Endodermal cell (in vitro differentiated cells): ENCODE results near the gene GPR37. TPM values are rescaled to one million over a fixed set of nuclear protein-coding genes. Genes with fewer than 3 reads are reported as not detected.

Experiments
- DNase-seq: peaks from one replicate; pipeline ENCODE4 v3.0.0-alpha.2; 2017
- H3K27ac ChIP-seq: 2 replicates; pipeline ENCODE4 v1.5.1; 2013; ENCODE audit warnings: mild to moderate bottlenecking, low read depth, low read length, moderate library complexity
- H3K27me3 ChIP-seq: 2 replicates; pipeline ENCODE4 v1.6.1; 2013; ENCODE audit warnings: mild to moderate bottlenecking, low read length, moderate library complexity; ENCODE audit not compliant: insufficient read depth, control insufficient read depth, poor library complexity, severe bottlenecking
- H3K36me3 ChIP-seq: 2 replicates; pipeline ENCODE4 v1.7.0; 2013; ENCODE audit warnings: mild to moderate bottlenecking, low read length, moderate library complexity; ENCODE audit not compliant: control insufficient read depth, insufficient read depth
- H3K4me1 ChIP-seq: one replicate; pipeline ENCODE4 v1.7.0; 2013; ENCODE audit warnings: low read length; ENCODE audit not compliant: control insufficient read depth, insufficient read depth
- H3K4me3 ChIP-seq: 2 replicates; pipeline ENCODE4 v1.5.1; 2013; ENCODE audit warnings: mild to moderate bottlenecking, low read length, moderate library complexity
- H3K9ac ChIP-seq: 2 replicates; pipeline ENCODE4 v1.6.1; 2013; ENCODE audit warnings: mild to moderate bottlenecking, low read length, moderate library complexity; ENCODE audit not compliant: poor library complexity, severe bottlenecking; ENCODE audit errors: extremely low read depth
- H3K9me3 ChIP-seq: 2 replicates; pipeline ENCODE4 v1.6.1; 2013; ENCODE audit warnings: mild to moderate bottlenecking, low read length, moderate library complexity; ENCODE audit not compliant: control insufficient read depth
- H3K27ac Mint-ChIP-seq: 2 replicates; pipeline ENCODE4 v1.8.0; 2020; ENCODE audit warnings: mixed read lengths
- H3K27me3 Mint-ChIP-seq: 2 replicates; pipeline ENCODE4 v1.8.0; 2021; ENCODE audit warnings: mild to moderate bottlenecking, mixed read lengths; ENCODE audit not compliant: insufficient read depth
- H3K36me3 Mint-ChIP-seq: 2 replicates; pipeline ENCODE4 v1.8.0; 2020; ENCODE audit warnings: low read depth, mixed read lengths
- H3K4me1 Mint-ChIP-seq: 2 replicates; pipeline ENCODE4 v1.8.0; 2020; ENCODE audit warnings: mixed read lengths
- H3K4me3 Mint-ChIP-seq: 2 replicates; pipeline ENCODE4 v1.8.0; 2020; ENCODE audit warnings: mild to moderate bottlenecking, moderate library complexity, mixed read lengths
- H3K9me3 Mint-ChIP-seq: 2 replicates; pipeline ENCODE4 v1.8.0; 2020; ENCODE audit warnings: mild to moderate bottlenecking, mixed read lengths
- WGBS, 2 experiments: methylation state at CpG; one replicate each; pipeline versions ENCODE4 v1.1.5 to v1.1.7; 2013; ENCODE audit warnings: missing lambda C conversion rate in 2 of 2, mixed read lengths in 1 of 2; ENCODE audit not compliant: insufficient coverage in 1 of 2, insufficient read length in 1 of 2; 5-methylcytosine and 5-hydroxymethylcytosine counted together
- total RNA-seq, 2 donors: library from RNA; stranded (reverse); fragmentation: NEBNext Ultra II Directional in 1 of 2; extraction: Animal tissue kit (Norgen Biotek cat#: 25700) in 1 of 2; gene quantifications; 2 replicates in 1 of 2; 3 replicates in 1 of 2; pipeline ENCODE4 v1.2.1, GENCODE V29; 2021
- TF ChIP-seq, protein P1 (sequence below): fragments of 200-600 bp; sonication (generic); conservative IDR thresholded peaks from 2 replicates; pipeline ENCODE4 v1.5.0; 2021; ENCODE audit warnings: antibody characterized with exemption, mild to moderate bottlenecking

The GPR37 gene
- total RNA-seq, 2 donors from 2014 or later = 31.6 to 33.1 TPM

DNA sequence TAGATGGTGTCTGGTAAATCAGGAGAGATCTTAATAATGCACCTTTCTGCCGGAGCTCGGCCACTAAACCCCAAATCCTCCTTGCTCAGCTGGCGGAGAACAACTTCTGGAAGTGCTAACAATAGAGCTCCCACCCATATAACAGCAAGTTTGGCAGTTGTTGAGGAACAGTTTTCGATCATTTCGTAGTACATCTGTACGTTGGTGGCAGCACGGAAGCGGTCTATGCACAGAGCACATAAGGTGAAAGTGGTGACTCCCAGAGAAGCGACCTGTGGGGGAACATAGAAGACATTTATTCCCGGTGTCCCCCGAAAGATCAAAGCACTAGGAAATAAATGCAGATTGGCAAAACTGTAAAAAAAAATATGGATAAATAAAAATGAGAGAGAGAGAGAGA is 18.5 kb downstream of the GPR37 start:
- WGBS, 2 experiments = 97% methylated on average over 11 of the region's 11 CpGs
- no peak overlapping the region for H3K4me3 ChIP-seq
- no peak overlapping the region for H3K9ac ChIP-seq
- no peaks in the 10 kb centered on the region for H3K9me3 ChIP-seq
- H3K27me3 ChIP-seq = no peaks in the 10 kb centered on the region
- TF ChIP-seq, protein P1, sequence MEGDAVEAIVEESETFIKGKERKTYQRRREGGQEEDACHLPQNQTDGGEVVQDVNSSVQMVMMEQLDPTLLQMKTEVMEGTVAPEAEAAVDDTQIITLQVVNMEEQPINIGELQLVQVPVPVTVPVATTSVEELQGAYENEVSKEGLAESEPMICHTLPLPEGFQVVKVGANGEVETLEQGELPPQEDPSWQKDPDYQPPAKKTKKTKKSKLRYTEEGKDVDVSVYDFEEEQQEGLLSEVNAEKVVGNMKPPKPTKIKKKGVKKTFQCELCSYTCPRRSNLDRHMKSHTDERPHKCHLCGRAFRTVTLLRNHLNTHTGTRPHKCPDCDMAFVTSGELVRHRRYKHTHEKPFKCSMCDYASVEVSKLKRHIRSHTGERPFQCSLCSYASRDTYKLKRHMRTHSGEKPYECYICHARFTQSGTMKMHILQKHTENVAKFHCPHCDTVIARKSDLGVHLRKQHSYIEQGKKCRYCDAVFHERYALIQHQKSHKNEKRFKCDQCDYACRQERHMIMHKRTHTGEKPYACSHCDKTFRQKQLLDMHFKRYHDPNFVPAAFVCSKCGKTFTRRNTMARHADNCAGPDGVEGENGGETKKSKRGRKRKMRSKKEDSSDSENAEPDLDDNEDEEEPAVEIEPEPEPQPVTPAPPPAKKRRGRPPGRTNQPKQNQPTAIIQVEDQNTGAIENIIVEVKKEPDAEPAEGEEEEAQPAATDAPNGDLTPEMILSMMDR = no peak
- no peak overlapping the region for H3K4me3 Mint-ChIP-seq
- DNase-seq = no peak
- H3K36me3 Mint-ChIP-seq = peaks cover 15% of the 10 kb centered on the region
- no peak overlapping the region for H3K27ac Mint-ChIP-seq
- peaks cover 52% of the 10 kb centered on the region for H3K36me3 ChIP-seq
- H3K9me3 Mint-ChIP-seq = no peaks in the 10 kb centered on the region
- peaks cover 2% of the 10 kb centered on the region for H3K4me1 Mint-ChIP-seq
- H3K27ac ChIP-seq = no peak overlapping the region
- no peaks in the 10 kb centered on the region for H3K27me3 Mint-ChIP-seq
- H3K4me1 ChIP-seq = peaks cover 3% of the 10 kb centered on the region

DNA sequence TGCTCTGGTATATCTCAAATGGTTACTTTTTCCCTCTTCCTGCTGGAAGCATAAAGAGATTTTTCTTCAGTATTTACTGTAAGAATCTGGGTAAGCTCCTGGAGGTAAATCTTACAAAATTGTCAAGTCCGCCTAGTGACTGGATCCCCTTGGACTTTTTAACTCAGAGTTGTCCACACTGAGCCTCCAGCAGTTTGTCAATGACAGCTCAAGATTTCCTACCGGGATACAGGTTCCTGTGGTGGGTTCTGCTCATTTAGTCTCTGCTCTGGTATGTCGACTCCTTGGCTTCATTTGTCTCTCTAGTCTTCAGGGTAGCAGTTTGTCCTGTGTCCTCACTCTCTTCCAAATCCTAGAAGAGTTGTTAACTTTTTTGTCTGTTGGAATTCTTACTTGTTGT is 27.0 kb downstream of the GPR37 start:
- H3K27ac Mint-ChIP-seq = peak overlapping the region; percentile 50
- 69 to 83% methylated on average over 2 to 3 of the region's 3 CpGs for WGBS, 2 experiments
- no peaks in the 10 kb centered on the region for H3K27me3 Mint-ChIP-seq
- Histone ChIP-seq H3K9ac (no peak overlapping the region), H3K9me3 (peaks cover 10% of the 10 kb centered on the region), H3K27me3 (no peaks in the 10 kb centered on the region), H3K36me3 (peaks cover 4% of the 10 kb centered on the region), H3K4me1 (peaks cover 4% of the 10 kb centered on the region), H3K4me3 (peak overlapping the region; percentile 24), H3K27ac (no peak overlapping the region)
- H3K4me3 Mint-ChIP-seq = no peak overlapping the region
- DNase-seq = no peak
- H3K36me3 Mint-ChIP-seq = peaks cover 11% of the 10 kb centered on the region
- H3K9me3 Mint-ChIP-seq = peaks cover 14% of the 10 kb centered on the region
- H3K4me1 Mint-ChIP-seq = peaks cover 30% of the 10 kb centered on the region
- TF ChIP-seq, protein P1 = no peak

DNA sequence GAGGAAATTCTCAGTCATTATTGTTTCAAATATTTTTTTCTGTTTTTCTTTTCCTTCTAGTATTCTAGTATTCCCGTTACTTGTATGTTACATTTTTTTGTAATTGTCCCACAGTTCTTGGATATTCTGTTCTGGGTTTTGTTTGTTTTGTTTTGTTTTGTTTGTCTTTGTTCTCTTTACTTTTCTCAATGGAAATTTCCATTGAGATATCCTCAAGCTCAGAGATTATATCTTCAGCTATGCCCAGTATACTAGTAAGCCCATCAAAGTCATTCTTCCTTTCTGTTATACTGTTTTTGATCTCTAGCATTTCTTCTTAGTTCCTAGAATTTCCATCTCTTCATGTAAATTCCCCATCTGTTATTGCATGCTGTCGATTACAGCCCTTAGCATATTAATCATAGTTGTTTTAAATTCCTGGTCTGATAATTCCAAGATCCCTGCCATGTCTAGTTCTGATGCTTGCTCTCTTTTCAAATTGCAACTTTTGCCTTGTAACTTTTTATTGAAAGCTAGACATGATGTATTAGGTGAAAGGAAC is 27.8 kb downstream of the GPR37 start:
- Mint-ChIP-seq H3K4me3 (no peak overlapping the region), H3K27me3 (no peaks in the 10 kb centered on the region), H3K4me1 (peaks cover 33% of the 10 kb centered on the region), H3K9me3 (peaks cover 14% of the 10 kb centered on the region), H3K27ac (peak overlapping the region; percentile 50), H3K36me3 (peaks cover 11% of the 10 kb centered on the region)
- Histone ChIP-seq H3K9ac (no peak overlapping the region), H3K4me3 (peak overlapping the region; percentile 24), H3K27ac (no peak overlapping the region), H3K36me3 (peaks cover 4% of the 10 kb centered on the region), H3K4me1 (peaks cover 4% of the 10 kb centered on the region), H3K9me3 (peaks cover 10% of the 10 kb centered on the region), H3K27me3 (no peaks in the 10 kb centered on the region)
- TF ChIP-seq, protein P1 = no peak
- no peak for DNase-seq
- WGBS, 2 experiments = 100% methylated on average over 1 of the region's 2 CpGs; no CpG with 5 or more reads in 1 of the 2 experiments
